Measurements from ENCODE around the gene PPP1R9B.

Gene PPP1R9B

GRCh38 chr17:50187394-50187725, 36.9 kb upstream of the PPP1R9B start:
- no peak for TF ChIP-seq CTCF (IDR thresholded peaks at IDR 0.05)
- Histone ChIP-seq H3K4me3 (no peak overlapping the region), H3K27ac (peak overlapping the region; percentile 92 to 97)
- no peak for DNase-seq (ENCODE audit: low spot score)

GRCh38 chr17:50186661-50187393, 36.4 kb upstream of the PPP1R9B start:
- no peak for DNase-seq (ENCODE audit: low spot score)
- H3K4me3 ChIP-seq = no peak overlapping the region
- peak overlapping the region; percentile 92 to 97 for H3K27ac ChIP-seq
- no peak for TF ChIP-seq CTCF (IDR thresholded peaks at IDR 0.05)

GRCh38 chr17:50185631-50186471, 35.4 kb upstream of the PPP1R9B start:
- TF ChIP-seq CTCF (IDR thresholded peaks at IDR 0.05) = no peak
- DNase-seq (ENCODE audit: low spot score) = no peak
- H3K27ac ChIP-seq = peak overlapping the region; percentile 92 to 97

GRCh38 chr17:50184611-50185398, 34.3 kb upstream of the PPP1R9B start:
- peak; percentile 93 for DNase-seq (ENCODE audit: low spot score)
- H3K4me3 ChIP-seq = no peak overlapping the region
- no peak for TF ChIP-seq CTCF (IDR thresholded peaks at IDR 0.05)
- H3K27ac ChIP-seq = peak overlapping the region; percentile 92 to 97

More at GRCh38 chr17:50185631-50186471, 35.4 kb upstream of the PPP1R9B start:
- H3K4me3 ChIP-seq = no peak overlapping the region

- TF ChIP-seq CTCF (IDR thresholded peaks at IDR 0.05) = no peak
- peak overlapping the region; percentile 26 for H3K4me3 ChIP-seq
- no peak for DNase-seq (ENCODE audit: low spot score)
- peak overlapping the region; percentile 92 to 97 for H3K27ac ChIP-seq
These were observed 33.6 kb upstream of the PPP1R9B start for GRCh38 chr17:50184064-50184463.

GRCh38 chr17:50183421-50183994, 33.0 kb upstream of the PPP1R9B start:
- TF ChIP-seq CTCF (IDR thresholded peaks at IDR 0.05) = no peak
- Histone ChIP-seq H3K4me3 (peak overlapping the region; percentile 26), H3K27ac (peak overlapping the region; percentile 92 to 97)
- no peak for DNase-seq (ENCODE audit: low spot score)
